Suppressor macrophage (primary cell): ENCODE measurements around the gene BICRA.
"Not testable (repeated sequence)": the region's sequence is repeated elsewhere in the genome, so short reads cannot be mapped to it uniquely, and the experiment has no call there.

Experiments used
- DNase-seq, 4 experiments: peaks; one replicate each; pipeline ENCODE4 v3.0.0-alpha.2; 2020 to 2022
- total RNA-seq, 17 experiments: gene quantifications; one replicate each; lab custom pipeline; 2026; ENCODE audit warnings: mixed read lengths in 6 of 17, inconsistent platforms in 3 of 17; lab: John Stamatoyannopoulos, UW

Gene BICRA
- 0.35 to 6.9 (median 2.1) reads per million in 17 experiments for total RNA-seq

DNA sequence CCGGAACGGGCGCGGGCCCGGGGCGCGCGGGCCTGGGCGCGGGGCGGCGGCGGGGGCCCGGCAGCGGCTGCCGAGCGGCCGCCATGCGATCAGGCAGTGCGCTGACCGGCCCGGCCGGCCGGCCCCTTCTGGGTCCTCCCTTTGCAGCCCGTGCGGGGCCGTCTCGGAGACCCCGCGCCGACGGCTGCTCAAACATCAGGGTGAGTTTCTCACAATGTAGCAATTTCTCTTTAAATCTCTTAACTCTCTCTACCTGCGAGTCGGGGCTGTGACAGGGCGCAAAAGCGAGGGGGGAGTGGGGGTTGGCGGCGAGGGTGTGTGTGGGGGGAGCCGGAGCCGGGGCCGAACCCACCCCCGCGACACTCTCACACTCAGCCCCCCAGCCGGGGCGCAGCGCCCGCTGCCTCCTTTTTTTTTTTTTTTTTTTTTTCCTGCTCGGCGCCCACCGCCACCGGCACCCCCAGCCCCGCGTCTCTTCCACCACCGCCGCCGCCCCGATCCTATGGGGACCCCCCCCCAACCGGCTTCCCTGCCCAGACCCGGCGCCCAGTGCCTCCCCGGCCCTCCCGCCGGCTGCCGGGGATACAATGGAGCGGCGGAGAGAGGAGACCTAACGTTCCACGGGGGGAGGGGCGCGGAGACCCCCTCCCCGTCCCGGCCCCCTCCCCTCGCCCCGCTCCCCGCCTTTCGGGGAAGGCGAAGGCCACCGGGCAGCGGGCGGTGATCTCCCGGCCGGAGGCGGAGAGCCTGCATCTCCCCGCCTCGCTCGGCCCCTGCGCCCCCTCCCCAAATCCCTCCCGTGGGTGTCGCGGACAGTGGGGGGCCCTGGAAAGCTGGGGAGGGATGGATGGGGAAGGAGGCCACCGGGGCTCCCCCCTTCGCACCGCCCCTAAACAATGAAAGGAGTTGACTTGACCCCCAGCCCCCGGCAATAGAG is at the start of gene BICRA:
BICRA (plus strand) TSS at position 166 of the 937 bp plus-strand sequence. CDS start 64,441 bp downstream, outside the sequence.
- peak; percentile 86 to 94 (median 90) for DNase-seq

DNA sequence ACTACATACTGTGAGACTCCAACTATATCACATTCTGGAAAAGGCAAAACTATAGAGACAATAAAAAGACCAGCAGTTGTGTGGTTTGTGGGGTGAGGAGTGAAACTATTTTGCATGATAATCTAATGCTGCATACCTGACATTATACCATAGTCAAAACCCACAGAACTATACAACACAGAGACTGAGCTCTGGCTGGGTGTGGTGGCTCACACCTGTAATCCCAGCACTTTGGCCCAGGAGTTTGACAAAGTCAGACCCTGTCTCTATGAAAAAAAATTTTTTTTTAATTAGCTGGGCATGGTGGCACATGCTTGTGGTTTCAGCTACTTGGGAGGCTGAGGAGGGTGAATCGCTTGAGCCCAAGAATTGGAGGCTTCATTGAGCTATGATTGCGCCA is 47.9 kb upstream of the BICRA start:
- DNase-seq = no peak

DNA sequence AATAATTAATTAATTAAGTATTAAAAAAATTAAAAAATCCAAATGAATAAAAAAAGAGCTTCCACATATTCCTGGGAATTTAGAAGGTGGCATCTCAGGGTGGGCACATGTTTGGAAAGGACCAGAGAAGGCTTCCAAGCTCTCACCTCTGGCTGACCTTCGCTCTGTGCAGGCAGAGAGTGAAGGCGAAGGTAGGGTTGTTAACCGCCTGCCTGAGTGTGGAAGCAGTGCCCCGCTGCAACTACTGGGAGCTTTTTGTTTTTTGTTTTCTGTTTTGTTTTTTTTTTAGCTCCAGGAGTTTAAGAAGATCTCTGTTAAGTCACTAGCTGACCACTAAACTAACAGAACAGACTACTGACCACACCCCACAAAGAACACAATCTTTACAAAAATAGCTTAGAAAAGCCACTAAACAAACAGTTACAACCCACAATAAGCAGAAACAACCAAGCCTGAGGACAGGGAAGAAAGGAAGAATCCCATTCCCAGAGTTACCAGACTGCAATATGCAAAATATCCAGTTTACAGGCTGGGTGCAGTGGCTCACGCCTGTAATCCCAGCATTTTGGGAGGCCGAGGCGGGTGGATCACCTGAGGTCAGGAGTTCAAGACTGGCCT is 47.4 kb upstream of the BICRA start:
- no peak for DNase-seq

DNA sequence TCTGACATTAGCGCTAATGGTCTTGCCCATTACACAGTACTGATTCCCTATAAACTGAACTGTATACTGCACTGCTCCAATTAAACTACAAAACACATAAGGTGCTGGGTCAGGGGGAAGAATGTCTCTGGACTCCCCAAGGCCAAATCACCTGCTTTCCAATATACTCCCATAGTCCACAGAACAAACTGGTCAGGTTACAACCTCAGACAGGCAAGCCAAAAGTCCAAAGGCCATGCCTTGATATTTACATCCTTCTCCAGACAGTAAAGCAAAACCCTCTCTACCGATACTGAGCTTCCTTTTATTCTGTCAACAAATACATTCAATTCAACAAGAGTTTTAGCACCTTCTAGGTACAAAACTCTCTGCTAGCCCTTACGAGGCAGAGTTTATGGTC is 44.9 kb upstream of the BICRA start:
- no peak for DNase-seq

DNA sequence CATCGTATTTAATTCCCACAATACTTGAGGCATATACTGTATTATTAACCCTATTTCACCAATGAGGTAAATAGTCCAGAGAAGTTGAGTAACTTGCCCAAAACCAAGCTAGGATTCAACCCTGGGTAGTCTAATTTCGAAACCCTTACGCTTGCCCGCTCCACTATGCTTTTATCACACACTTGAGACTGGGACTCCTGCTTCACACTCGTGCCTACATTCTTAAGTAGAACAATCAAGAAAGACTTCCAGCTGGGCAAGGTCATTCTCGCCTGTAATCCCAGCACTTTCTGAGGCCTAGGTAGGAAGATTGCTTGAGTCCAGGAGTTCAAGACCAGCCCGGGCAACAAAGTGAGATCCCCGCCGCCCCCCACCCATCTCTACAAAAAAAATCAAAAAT is 39.6 kb upstream of the BICRA start:
- no peak for DNase-seq

DNA sequence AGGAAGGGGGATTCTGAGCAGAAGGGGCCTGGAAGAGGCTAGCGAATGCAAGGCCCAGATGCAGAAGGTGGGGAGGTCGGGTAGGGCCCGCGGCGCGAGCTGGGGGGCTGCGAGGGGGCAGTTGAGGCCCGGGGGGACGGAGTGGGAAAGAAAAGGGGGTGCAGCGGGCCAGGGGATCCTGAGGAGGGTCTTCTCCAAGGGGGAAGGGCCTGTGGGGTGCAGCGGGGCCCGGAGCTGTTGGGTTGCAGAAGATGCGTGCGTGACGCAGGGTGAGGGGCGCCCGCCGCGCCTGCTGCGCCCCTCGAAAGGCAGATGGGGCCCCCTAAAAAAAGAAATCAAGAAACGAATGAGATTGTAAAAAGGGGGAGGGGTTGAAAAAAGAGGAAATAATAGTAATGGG is 36.3 kb upstream of the BICRA start:
- DNase-seq = no peak

DNA sequence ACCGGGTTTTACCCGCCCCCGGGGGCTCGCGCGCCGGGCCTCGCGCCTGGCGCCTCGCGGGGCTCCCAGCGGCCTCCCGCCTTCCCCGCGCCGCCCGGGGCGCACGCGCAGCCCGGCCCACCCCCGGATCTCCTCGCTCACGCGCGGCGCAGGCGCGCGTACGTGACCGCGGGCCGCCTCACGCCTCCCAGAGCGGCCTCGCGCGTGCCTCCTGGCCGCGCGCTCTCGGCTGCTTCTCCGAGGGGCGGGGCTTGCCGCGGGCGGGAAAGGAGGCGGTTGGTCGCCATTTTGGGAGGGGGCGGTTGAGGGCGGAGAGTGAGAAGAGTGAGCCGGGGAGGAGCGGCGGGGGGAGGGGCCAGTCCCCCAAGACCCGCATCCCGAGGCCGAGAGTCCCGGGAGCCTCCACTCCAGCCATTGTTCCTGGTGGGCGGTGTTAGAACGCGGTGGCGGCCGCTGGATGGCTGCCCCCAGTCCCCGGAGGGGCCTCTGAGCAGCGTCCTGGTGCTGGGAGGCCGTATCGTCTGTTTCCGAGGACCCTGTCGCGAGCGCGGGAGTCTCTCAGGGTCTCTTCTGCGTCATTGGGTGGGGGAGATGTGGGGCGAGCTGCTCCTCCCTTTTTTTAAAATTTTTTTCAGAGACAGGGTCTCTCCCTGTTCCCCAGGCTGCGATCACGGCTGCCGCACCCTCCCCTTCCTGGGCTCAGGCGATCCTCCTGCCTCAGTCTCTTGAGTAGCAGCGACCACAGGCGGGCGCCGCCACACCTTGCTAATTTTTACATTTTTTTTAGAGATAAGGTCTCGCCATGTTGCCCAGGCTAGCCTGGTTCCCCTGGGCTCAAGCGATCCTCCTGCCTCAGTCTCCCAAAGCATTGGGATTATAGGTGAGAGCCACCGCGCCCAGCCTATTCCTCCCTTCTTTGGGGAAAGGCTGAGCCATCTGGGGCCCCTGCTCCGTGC is 35.6 kb upstream of the BICRA start, which contains the start of gene ZNF541:
ZNF541 (minus strand) TSS at position 78 of the 956 bp plus-strand sequence. CDS start 17,292 bp downstream, outside the sequence.
- DNase-seq = peak; percentile 61 to 78 (median 68)

DNA sequence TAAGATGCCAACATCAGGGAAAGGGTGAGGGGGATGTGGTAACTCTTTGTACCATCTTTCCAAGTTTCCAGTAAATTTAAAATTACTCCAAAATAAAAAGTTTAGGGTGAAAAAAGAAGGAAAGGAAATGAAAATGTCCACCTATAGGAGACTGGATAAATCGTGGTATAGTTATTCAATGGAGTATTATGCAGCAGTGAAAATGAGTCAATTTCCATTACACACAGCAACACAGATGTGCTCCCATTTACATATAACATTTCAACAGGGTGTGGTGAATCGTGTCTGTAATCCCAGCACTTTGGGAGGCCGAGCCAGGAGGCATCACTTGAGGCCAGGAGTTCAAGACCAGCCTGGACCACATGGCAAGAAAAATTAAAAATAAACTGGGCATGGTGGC is 28.5 kb upstream of the BICRA start:
- no peak for DNase-seq

DNA sequence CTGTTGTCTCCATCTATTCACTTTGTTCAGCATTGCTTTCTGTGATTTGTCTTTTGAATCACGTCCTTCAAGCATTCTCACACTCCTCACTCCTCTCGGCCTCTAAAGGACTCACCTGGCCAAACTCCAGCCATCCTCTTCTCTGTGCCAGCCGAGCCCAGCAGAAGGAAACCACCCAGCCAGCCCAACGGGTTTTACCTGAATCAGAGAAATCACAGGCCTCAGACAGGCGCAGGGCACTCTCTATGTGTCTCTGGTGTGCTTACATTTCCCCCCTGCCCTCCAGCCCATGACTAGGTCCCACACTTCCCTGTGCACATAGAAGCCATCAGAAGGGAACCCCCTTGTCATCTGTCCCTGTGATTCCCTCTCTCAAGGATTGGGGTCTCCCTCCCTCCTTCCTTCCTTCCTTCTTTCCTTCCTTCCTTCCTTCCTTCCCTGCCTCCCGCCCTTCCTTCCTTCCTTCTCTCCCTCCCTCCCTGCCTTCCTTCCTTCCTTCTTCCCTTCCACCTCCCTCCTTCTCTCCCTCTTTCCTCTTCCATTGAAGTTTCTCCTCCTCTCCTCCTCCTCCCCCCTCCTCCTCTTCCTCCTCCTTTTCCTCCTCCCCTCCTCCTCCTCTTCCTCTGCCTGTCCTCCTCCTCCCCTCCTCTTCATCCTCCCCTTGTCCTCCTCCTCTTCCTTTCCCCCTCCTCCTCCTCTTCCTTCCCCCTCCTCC is 27.2 kb upstream of the BICRA start:
- no peak for DNase-seq

DNA sequence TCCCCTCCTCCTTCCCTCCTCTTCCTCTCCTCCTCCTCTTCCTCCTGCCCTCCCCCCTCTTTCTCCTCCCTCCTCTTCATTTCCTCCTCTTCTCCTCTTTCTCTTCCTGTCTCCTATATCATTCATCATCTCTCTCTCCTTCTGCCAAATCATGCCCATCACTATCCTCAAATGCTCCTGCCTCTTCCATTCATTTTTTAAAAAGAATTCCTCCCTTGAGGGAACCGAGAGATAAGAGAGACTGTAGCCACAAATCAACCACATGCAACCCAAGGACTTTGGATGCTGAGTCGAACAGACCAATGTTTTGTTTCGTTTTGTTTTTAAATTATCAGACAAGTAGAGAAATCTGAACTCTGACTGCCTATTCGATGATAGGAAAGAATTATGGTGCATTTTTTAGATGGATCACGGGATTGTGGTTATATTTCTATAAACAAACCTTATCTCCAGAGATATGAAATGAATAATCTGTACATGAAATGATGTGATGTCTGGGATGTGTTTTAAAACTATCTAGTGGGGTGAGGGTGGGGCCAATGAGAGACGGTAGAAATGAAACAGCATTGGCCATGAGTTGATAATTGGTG is 26.5 kb upstream of the BICRA start:
- DNase-seq = no peak

DNA sequence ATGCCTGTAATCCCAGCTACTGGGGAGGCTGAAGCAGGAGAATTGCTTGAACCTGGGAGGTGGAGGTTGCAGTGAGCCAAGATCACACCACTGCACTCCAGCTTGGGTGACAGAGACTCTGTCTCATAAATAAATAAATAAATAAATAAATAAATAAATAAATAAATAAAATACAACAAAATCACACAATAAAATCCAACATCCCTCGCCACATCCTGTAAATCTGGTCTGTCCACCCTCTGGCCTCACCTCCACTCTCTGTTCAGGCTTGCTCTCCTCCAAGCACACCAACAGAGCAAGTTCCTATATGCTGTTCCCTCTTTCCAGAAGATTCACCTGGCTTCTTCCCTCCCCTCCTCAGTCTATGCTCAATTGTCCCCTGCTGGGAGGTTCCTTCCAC is 25.8 kb upstream of the BICRA start:
- DNase-seq = not testable (repeated sequence)

DNA sequence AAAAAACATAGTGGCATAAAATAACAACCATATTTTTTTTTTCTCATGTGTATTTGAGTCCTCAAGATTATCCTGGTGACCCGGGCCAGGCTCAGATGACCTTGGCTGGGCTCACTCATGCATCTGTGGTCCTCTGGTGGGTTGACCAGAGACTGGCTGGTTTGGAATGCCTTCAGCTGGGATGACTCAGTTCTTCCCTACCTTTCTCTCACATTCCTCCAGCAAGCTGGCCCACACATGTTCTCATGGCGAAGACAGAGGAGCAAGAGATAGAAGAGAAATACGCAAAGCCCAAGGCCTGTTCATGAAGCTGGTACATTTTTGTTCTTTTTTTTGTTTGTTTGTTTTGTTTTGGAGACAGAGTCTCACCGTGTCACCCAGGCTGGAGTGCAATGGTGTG is 21.6 kb upstream of the BICRA start:
- no peak for DNase-seq

DNA sequence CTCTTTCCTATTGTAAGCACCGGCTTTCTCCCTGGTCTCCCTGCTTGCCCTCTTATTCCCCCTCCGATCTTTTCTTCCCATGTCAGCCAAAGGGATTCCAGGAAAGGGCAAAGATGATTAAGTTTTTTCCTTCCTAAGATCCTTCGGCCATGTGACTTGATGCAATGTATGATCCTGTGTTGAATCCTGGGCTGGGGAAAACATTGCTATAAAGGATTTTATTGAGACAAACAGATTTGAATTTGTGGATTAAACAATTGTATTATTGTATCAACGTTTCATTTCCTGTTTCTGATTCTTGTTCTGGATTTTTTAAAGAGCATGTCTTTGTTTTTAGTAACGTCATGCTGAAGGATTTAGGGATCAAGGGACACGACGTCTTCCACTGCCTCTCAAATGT is 19.1 kb upstream of the BICRA start:
- DNase-seq = no peak

DNA sequence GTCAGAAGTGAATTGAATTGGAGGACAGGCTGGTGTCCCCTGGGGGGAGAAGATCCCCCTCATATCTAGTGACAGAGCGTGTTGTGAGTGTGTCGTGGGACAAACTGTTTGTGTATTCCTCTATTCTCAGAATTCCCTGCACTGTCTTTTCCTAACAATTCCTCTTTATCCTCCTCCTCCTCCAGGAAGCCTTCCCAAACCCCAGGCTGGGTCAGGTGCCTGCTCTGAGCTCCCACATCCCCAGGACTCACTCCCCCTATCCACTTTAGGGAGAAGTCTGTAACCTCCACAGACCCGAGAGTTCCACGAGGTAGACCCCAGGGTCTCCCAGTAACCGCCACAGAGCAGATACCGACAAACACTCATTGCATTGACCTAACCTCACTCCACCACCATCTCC is 15.1 kb upstream of the BICRA start:
- no peak for DNase-seq

DNA sequence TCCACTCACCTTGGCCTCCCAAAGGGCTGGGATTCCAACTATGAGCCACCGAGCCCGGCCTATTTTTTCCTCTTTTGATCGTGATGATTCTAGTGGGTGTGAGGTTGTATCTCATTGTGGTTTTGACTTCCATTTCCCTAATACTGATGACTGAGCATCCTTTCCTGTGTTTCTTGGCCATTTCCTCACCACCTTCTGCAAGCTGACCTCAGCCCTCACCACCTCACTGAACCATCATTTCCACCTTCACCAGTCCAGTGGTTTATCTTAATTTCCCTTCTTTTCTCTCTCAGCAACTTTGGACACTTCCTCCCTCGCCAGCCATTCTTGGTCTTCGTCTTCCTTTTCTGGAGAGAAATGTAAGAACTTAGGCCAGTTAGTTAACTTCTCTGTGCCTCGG is 13.0 kb upstream of the BICRA start:
- DNase-seq = peak; percentile 31 to 61 (median 46)

DNA sequence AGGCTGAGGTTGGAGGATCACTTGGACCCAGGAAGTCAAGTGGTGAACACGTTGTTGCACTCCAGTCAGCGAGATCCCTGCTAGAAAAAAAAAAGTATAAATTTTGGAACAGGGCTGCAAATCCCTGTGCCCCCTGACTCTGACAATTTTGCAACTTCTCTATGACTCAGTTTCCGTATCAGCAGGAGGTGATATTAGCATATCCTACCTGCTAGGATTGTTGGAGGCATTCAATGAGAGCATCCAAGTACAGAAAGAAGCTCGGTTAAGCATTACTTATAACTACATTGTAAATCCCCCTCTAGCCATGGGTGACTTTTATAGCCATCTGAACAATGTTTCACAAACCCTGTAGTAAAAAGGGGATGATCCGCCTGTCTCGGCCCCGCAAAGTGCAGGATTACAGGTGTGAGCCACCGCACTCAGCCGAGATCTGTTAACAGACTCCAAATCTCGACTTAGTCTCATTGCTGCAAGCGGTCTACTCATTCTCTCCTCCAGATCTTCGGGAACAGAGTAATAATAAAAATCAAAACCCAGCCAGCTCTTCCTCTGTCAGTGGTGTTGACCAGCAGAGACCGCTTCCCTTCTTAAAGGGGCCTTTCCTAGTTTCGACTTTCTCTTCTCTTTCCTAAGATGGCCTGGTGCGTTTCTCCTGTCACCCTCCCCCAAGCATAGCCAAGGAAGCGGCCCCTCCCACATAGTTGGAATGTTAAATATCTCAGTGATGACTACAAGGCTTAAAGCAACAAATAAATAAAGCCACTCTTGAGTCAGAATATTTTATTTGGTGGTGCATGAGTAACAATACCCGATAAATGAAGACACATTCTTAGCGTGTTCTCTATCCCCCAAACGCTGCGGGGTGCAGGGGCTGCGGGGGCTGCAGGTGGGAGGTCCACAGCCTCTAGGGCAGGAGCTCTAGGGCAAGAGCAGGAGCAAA is 10.3 kb upstream of the BICRA start:
- DNase-seq = peak; percentile 33 to 61 (median 54)

DNA sequence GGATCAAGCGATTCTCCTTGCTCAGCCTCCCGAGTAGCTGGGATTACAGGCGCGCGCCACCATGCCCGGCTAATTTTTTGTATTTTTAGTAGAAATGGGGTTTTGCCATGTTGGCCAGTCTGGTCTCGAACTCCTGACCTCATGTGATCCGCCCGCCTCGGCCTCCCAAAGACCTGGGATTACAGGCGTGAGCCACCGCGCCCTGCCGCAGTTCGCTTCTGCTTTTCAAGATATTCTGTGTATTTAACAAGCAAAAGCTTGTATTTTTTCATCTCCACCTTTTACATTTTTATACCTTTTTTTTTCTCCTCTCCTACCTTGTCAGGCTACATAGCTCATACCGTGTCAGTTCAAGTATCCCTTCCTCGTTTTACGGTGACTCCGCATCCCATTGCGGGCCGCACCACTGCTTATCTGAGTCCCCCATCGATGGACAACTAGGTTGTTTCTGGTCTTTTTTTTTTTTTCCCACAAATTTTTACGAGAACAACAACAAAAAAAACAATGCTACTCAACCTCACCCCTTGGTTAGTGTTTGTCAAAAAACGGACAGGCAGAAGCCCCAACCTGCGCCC is 9.2 kb upstream of the BICRA start:
- not testable (repeated sequence) for DNase-seq

DNA sequence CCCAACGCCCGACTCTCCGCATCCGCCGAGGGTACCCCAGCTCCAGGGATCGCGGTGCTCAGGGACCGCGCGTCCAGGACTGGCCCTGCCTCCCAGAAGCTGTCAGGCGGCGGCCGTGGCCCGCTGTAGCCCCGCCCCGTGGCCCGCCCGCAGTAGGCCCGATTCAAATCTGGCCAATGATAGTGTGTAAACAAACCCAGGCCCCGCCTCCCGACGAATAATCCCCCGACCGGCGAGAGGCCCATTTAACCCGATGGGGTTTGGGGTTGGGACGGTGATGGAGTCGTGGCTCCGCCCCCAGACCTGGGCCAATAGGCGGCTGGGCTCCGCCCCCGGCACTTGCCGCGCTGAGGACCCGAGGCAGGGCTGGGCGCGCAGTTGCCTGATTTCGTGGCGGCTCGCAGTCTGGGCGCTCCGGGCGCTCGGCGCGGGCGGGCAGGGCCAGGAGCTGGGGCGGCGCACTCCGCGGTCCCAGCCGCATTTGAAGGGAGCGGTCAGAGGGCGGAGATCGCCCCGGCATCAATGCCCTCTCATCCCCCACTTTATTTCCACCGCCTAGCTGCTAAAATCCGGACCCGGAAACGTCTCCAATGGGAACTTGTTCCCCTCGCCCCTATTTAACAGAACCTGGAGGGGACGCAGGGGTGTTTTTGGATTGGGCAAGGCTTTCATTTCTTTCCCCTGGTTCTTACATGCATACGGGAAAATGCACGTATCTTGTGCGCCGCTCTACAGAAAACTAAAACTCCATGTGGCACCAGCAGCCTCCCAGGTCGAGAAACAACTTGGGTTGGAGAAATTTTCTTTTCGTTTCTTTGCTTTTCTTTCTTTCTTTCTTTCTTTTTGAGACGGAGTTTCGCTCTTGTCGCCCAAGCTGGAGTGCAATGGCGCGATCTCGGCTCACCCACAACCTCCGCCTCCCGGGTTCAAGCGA is 8.4 kb upstream of the BICRA start:
- DNase-seq = peak; percentile 99 to 100 (median 100)
